GM06990 (cell line): ENCODE data around the gene SEMA6B.

Experiments used
- DNase-seq: peaks from one replicate; pipeline ENCODE4 v3.0.0-alpha.2; 2011; ENCODE audit not compliant: insufficient read length; ENCODE audit errors: extremely low read depth
- H3K27me3 ChIP-seq: replicated peaks from 2 replicates; pipeline ENCODE4 v1.6.0; 2011; ENCODE audit warnings: low read length; ENCODE audit not compliant: control insufficient read depth, insufficient read depth
- H3K36me3 ChIP-seq: 2 replicates; pipeline ENCODE4 v1.5.1; 2011; ENCODE audit warnings: low read length; ENCODE audit not compliant: control insufficient read depth, insufficient read depth
- H3K4me3 ChIP-seq: replicated peaks from 2 replicates; pipeline ENCODE4 v1.5.1; 2011; ENCODE audit warnings: low read depth, mild to moderate bottlenecking, control low read depth, low read length
- CTCF ChIP-seq: IDR thresholded peaks from 2 replicates; pipeline ENCODE4 v1.5.1; 2011; ENCODE audit warnings: low read length, control low read depth, mild to moderate bottlenecking, inconsistent platforms; ENCODE audit not compliant: insufficient read depth, poor library complexity, severe bottlenecking

Gene SEMA6B

GRCh38 chr19:4498694-4499093 is 60.8 kb downstream of the SEMA6B start:
- H3K4me3 ChIP-seq, result no peak overlapping the region
- no peaks in the 10 kb centered on the region for H3K27me3 ChIP-seq
- H3K36me3 ChIP-seq, result peaks cover 27% of the 10 kb centered on the region
- TF ChIP-seq CTCF, result no peak
- DNase-seq, result no peak

GRCh38 chr19:4497770-4498389 is 61.6 kb downstream of the SEMA6B start:
- TF ChIP-seq CTCF, result no peak
- Histone ChIP-seq H3K36me3 (peaks cover 30% of the 10 kb centered on the region), H3K4me3 (no peak overlapping the region), H3K27me3 (no peaks in the 10 kb centered on the region)
- no peak for DNase-seq

DNA sequence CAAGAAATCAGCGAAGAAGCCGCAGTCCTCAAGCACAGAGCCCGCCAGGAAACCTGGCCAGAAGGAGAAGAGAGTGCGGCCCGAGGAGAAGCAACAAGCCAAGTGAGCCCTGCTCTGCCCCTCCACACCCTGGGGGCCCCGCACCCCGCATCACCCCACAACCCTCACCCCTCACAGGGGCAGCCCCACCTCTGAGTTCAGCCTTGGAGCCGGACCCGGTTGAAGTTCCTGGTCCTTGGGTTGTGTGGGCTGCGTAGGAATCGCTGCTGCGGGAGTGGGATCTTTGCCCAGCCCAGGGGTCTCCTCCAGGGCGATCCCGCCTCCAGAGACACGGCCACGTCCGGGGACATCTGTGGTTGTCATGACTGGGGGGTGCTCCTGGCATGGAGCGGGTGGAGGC is 63.2 kb downstream of the SEMA6B start:
- Histone ChIP-seq H3K36me3 (peaks cover 31% of the 10 kb centered on the region), H3K4me3 (no peak overlapping the region), H3K27me3 (no peaks in the 10 kb centered on the region)
- no peak for DNase-seq
- TF ChIP-seq CTCF, result no peak

DNA sequence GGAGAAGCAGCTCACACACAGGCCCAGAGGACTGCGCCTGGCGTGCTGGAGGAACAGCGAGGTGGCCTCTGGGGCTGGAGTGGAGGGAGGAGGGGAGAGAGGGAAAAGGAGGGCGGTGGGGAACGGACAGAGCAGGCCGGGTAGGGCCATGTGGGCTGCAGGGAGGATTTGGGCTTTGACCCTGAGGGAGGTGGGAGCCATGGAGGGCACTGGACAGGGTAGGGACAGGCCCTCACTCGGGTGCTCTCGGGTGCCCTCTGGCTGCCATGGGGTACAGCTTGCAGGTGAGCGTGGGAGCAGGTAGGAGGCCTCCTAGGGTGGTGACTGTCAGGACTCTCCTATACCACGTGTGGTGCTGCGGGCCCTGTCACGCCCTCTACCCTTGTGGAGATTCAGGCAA is 64.0 kb downstream of the SEMA6B start:
- no peak for DNase-seq
- Histone ChIP-seq H3K27me3 (no peaks in the 10 kb centered on the region), H3K4me3 (no peak overlapping the region), H3K36me3 (peaks cover 29% of the 10 kb centered on the region)
- peak; percentile 52 for TF ChIP-seq CTCF

DNA sequence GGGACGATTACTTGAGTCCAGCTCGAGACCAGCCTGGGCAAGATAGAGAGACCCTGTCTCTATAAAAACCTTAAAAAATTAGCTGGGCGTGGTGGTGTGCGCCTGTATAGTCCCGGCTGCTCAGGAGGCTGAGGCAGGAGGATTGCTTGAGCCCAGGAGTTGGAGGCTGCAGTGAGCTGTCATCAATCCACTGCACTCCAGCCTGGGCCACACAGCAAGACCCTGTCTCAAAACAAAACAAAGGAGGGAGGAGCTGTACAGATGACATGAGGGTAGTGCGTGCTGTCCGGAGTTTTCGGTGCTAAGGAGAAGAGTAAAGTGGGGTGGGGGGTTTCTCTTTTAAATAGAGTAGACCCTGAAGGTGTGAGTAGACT is 64.8 kb downstream of the SEMA6B start:
- no peak for TF ChIP-seq CTCF
- DNase-seq, result no peak
- Histone ChIP-seq H3K4me3 (no peak overlapping the region), H3K27me3 (no peaks in the 10 kb centered on the region), H3K36me3 (peaks cover 26% of the 10 kb centered on the region)
